DOHH2 (cell line): ENCODE data around the gene RIPOR3.

ENCODE experiments used
- H3F3A ChIP-seq: fragments of 200-600 bp; sonication (generic), shearing (Covaris generic); 2 replicates; pipeline ENCODE4 v1.6.0; 2016; ENCODE audit warnings: antibody characterized with exemption, mild to moderate bottlenecking; ENCODE audit not compliant: control insufficient read depth, insufficient read depth
- H3K27ac ChIP-seq: fragments of 200-600 bp; sonication (generic); 2 replicates; pipeline ENCODE4 v1.5.1; 2014; ENCODE audit warnings: low read depth, mild to moderate bottlenecking, low read length, moderate library complexity
- H3K27me3 ChIP-seq: fragments of 200-600 bp; sonication (generic); 2 replicates; pipeline ENCODE4 v1.6.1; 2014; ENCODE audit warnings: mild to moderate bottlenecking, low read length, mixed read lengths; ENCODE audit not compliant: control insufficient read depth
- H3K36me3 ChIP-seq: fragments of 200-600 bp; sonication (generic); 2 replicates; pipeline ENCODE4 v1.6.1; 2014; ENCODE audit warnings: mild to moderate bottlenecking, low read length, moderate library complexity, mixed read lengths; ENCODE audit not compliant: control insufficient read depth
- H3K4me1 ChIP-seq: fragments of 200-600 bp; sonication (generic); 2 replicates; pipeline ENCODE4 v1.6.1; 2014; ENCODE audit warnings: mild to moderate bottlenecking, low read length, mixed read lengths; ENCODE audit not compliant: control insufficient read depth
- H3K4me2 ChIP-seq: fragments of 200-600 bp; sonication (generic); 2 replicates; pipeline ENCODE4 v1.6.0; 2014; ENCODE audit warnings: mild to moderate bottlenecking, low read length, moderate library complexity
- H3K4me3 ChIP-seq: fragments of 200-600 bp; sonication (generic); 2 replicates; pipeline ENCODE4 v1.5.1; 2014; ENCODE audit warnings: mild to moderate bottlenecking, low read length, mixed read lengths
- H3K79me2 ChIP-seq: fragments of 200-600 bp; sonication (generic); 2 replicates; pipeline ENCODE4 v1.6.1; 2014; ENCODE audit warnings: mild to moderate bottlenecking, low read length, mixed read lengths; ENCODE audit not compliant: control insufficient read depth
- H3K9me2 ChIP-seq: fragments of 200-600 bp; sonication (generic); replicated peaks from 2 replicates; pipeline ENCODE4 v1.6.1; 2014; ENCODE audit warnings: mild to moderate bottlenecking, low read length, mixed read lengths; ENCODE audit not compliant: control insufficient read depth
- H3K9me3 ChIP-seq: fragments of 200-600 bp; sonication (generic); 2 replicates; pipeline ENCODE4 v1.6.1; 2014; ENCODE audit warnings: antibody characterized with exemption, low read length, mixed read lengths; ENCODE audit not compliant: control insufficient read depth, insufficient read depth
- H4K20me1 ChIP-seq: fragments of 200-600 bp; sonication (generic); 2 replicates; pipeline ENCODE4 v1.6.0; 2014; ENCODE audit warnings: low read depth, mild to moderate bottlenecking, antibody characterized with exemption, low read length, moderate library complexity; ENCODE audit not compliant: control insufficient read depth, insufficient read depth
- EZH2phosphoT487 ChIP-seq: fragments of 200-600 bp; sonication (generic); IDR thresholded peaks from 2 replicates; pipeline ENCODE4 v1.6.1; 2017; ENCODE audit warnings: borderline replicate concordance, mild to moderate bottlenecking, antibody characterized with exemption, low read length, moderate library complexity, mixed read lengths
- TF ChIP-seq, protein P1 (sequence below): fragments of 200-600 bp; sonication (generic); IDR thresholded peaks from one replicate; pipeline ENCODE4 v1.5.1; 2014; ENCODE audit warnings: antibody characterized with exemption, mild to moderate bottlenecking, low read depth, low read length; ENCODE audit not compliant: poor library complexity, severe bottlenecking

Gene RIPOR3

DNA sequence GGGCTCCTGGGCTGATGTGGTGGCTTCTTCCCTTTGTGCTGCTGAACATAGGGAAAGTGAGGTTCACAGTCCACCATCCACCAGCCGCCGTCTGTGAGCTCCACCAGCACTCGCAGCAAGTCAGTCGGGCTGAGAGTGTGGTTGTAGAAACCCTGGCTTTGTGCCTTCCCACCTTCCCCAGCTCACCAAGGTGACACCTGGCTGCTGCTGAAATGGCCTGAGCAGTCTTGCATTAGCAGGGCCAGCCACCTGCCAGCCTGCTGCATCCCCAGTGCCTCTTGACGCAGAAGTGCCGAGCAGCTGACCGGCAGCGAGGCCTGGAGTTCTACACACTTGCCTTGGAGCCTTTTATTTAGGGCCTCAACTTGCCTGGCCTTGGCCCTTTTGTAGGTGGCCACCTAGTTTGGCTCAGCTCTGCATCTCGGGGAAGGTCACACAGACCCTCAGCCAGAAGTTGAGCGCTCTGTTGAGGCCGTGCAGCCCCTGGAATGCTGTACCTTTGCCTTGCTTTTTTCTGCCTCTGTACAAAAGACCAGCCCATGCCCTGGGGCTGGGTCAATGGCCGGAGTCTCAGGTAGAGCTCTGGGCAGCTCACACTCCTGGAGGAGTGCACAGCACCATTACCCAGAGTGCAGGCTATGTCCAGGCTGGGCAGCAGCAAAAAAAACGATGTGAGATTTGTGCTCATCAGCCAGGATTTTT lies 104.7 kb downstream of the RIPOR3 start:
- no peaks in the 10 kb centered on the region for H3K79me2 ChIP-seq
- peaks cover 24% of the 10 kb centered on the region for H3K36me3 ChIP-seq
- TF ChIP-seq EZH2phosphoT487, result no peak
- TF ChIP-seq, protein P1, sequence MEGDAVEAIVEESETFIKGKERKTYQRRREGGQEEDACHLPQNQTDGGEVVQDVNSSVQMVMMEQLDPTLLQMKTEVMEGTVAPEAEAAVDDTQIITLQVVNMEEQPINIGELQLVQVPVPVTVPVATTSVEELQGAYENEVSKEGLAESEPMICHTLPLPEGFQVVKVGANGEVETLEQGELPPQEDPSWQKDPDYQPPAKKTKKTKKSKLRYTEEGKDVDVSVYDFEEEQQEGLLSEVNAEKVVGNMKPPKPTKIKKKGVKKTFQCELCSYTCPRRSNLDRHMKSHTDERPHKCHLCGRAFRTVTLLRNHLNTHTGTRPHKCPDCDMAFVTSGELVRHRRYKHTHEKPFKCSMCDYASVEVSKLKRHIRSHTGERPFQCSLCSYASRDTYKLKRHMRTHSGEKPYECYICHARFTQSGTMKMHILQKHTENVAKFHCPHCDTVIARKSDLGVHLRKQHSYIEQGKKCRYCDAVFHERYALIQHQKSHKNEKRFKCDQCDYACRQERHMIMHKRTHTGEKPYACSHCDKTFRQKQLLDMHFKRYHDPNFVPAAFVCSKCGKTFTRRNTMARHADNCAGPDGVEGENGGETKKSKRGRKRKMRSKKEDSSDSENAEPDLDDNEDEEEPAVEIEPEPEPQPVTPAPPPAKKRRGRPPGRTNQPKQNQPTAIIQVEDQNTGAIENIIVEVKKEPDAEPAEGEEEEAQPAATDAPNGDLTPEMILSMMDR, result no peak
- H3F3A ChIP-seq, result no peaks in the 10 kb centered on the region; the same call in 1 of the 2 replicates
- H3K4me3 ChIP-seq, result no peak overlapping the region
- no peak overlapping the region for H3K4me2 ChIP-seq
- no peaks in the 10 kb centered on the region for H3K27me3 ChIP-seq
- H3K9me2 ChIP-seq, result no peaks in the 10 kb centered on the region
- peaks cover 13% of the 10 kb centered on the region for H3K4me1 ChIP-seq
- H3K9me3 ChIP-seq, result no peaks in the 10 kb centered on the region
- no peak overlapping the region for H3K27ac ChIP-seq
- 0 out of 2 replicates have a peak, but pooled peaks cover 3% of the 10 kb centered on the region for H4K20me1 ChIP-seq

DNA sequence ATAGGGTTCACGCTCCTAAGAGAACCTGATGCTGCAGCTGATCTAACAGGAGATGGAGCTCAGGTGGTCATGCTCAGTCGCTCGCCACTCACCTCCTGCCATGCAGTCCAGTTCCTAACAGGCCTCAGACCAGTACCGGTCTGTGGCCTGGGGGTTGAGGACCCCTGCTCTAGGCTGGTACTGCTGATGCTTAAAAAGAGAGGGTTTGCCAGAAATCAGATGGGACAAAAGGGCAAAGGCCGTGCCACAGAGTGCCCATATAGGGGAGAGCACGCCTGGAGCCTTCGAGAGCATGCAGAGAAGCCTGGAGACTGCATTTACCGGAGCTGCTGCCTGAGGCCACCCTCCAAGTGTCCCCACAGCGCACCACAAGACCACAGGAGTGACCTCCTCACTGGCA lies 105.7 kb downstream of the RIPOR3 start:
- Histone ChIP-seq H3K27ac (no peak overlapping the region), H3F3A (no peaks in the 10 kb centered on the region; the same call in 1 of the 2 replicates), H3K4me1 (peaks cover 15% of the 10 kb centered on the region), H3K4me3 (no peak overlapping the region), H3K36me3 (peaks cover 34% of the 10 kb centered on the region), H4K20me1 (0 out of 2 replicates have a peak, but pooled peaks cover 3% of the 10 kb centered on the region), H3K9me3 (no peaks in the 10 kb centered on the region), H3K9me2 (no peaks in the 10 kb centered on the region), H3K79me2 (no peaks in the 10 kb centered on the region), H3K4me2 (no peak overlapping the region), H3K27me3 (no peaks in the 10 kb centered on the region)
- no peak for TF ChIP-seq EZH2phosphoT487
- TF ChIP-seq, protein P1, result no peak

DNA sequence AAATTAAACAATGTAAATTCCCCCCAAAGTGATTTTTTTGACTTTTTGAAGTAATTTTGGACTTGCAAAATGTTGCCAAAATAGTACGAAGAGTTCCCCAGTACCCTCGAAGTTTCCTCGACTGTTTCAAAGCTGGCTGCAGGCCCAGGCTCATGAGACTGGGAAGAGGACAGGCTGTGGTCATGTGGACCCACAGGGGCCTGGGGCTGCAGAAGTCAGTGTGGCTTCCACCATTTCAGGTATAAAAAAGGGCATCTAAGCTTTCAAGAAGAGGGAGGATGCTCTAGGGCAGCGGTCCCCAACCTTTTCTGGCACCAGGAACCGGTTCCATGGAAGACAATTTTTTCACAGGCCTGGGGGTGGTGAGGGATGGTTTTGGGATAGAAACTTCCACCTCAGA lies 106.1 kb downstream of the RIPOR3 start:
- H3K27ac ChIP-seq, result no peak overlapping the region
- H3K27me3 ChIP-seq, result no peaks in the 10 kb centered on the region
- H4K20me1 ChIP-seq, result 0 out of 2 replicates have a peak, but pooled peaks cover 3% of the 10 kb centered on the region
- H3K4me1 ChIP-seq, result peaks cover 15% of the 10 kb centered on the region
- TF ChIP-seq EZH2phosphoT487, result no peak
- TF ChIP-seq, protein P1, result no peak
- H3K36me3 ChIP-seq, result peaks cover 39% of the 10 kb centered on the region
- H3K9me2 ChIP-seq, result no peaks in the 10 kb centered on the region
- H3K9me3 ChIP-seq, result no peaks in the 10 kb centered on the region
- H3K4me3 ChIP-seq, result no peak overlapping the region
- H3K79me2 ChIP-seq, result no peaks in the 10 kb centered on the region
- no peaks in the 10 kb centered on the region; the same call in 1 of the 2 replicates for H3F3A ChIP-seq
- H3K4me2 ChIP-seq, result no peak overlapping the region
